ENCODE data around the gene EGR1. TPM values are rescaled to one million over a fixed set of nuclear protein-coding genes. Genes with fewer than 3 reads are reported as not detected.

Gene EGR1
- total and polyA plus RNA-seq, 11 donors = 4.0 to 133 (median 15.3) TPM

DNA sequence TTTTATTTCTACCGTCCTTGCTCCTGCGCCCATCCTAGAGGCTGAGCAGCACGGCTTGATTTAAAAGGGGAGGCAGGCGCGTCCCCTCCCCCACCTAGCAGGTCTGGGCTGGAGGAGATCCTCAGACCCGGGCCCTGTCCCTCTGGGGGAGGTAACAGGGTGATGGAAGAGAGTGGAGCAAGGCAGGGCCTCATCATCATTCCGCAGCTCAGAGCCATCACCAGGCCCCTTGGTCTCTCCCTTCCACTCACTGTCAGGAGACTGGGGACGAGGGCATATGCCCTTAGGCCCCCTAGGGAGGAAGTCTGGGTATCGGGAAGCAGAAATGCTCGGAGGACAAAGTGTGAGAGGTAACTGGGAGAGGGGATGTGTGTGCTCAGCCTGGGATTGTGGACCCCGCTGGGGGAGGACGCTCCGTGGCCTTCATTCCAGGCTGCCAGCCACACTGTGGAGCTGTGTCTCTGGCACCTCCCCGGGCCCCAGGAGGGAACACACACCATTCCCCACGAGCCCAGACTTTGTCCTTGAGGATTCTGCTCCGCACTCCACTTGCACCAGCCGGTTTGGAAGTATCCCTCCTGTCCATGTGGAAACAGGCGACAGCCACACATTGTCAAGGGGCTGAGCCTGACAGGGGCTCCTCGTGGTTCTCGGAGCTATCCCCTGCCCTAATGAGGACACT lies 25.7 kb upstream of the EGR1 start:
- peak; percentile 6 to 40 (median 16) for ATAC-seq
- Histone ChIP-seq H3K9me3 (no peaks in the 10 kb centered on the region), H3K27ac (peak overlapping the region in 3 of 12 donors; percentile 11 to 71 (median 34)), H3K36me3 (peaks cover 0 to 27% (median 21%) of the 10 kb centered on the region in 9 donors), H3K27me3 (no peaks in the 10 kb centered on the region), H3K4me1 (peaks cover 0 to 28% (median 17%) of the 10 kb centered on the region in 12 donors), H3K4me3 (peak overlapping the region; percentile 23 to 72 (median 54))
- 36 to 44% (median 39%) methylated on average over 16 to 20 of the region's 20 CpGs for WGBS, 4 donors
- intact Hi-C loops (cut with DNase I) = no loop called here
- no peak for DNase-seq
- TF ChIP-seq POLR2A (IDR thresholded peaks at IDR 0.05) = no peak
- TF ChIP-seq, protein P1, sequence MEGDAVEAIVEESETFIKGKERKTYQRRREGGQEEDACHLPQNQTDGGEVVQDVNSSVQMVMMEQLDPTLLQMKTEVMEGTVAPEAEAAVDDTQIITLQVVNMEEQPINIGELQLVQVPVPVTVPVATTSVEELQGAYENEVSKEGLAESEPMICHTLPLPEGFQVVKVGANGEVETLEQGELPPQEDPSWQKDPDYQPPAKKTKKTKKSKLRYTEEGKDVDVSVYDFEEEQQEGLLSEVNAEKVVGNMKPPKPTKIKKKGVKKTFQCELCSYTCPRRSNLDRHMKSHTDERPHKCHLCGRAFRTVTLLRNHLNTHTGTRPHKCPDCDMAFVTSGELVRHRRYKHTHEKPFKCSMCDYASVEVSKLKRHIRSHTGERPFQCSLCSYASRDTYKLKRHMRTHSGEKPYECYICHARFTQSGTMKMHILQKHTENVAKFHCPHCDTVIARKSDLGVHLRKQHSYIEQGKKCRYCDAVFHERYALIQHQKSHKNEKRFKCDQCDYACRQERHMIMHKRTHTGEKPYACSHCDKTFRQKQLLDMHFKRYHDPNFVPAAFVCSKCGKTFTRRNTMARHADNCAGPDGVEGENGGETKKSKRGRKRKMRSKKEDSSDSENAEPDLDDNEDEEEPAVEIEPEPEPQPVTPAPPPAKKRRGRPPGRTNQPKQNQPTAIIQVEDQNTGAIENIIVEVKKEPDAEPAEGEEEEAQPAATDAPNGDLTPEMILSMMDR (IDR thresholded peaks at IDR 0.05) = no peak

- no peaks in the 10 kb centered on the region for H3K27me3 ChIP-seq
- peak overlapping the region in 3 of 12 donors; percentile 49 to 70 (median 54) for H3K4me3 ChIP-seq
- DNase-seq (no peak), ATAC-seq (peak in 2 of 4 donors; percentile 6 to 28)
- H3K9me3 ChIP-seq = no peaks in the 10 kb centered on the region
- H3K4me1 ChIP-seq = peaks cover 0 to 28% (median 17%) of the 10 kb centered on the region in 12 donors
- H3K27ac ChIP-seq = peak overlapping the region in 1 of 12 donors; percentile 71
- TF ChIP-seq, protein P1 (IDR thresholded peaks at IDR 0.05) = no peak
- no peak for TF ChIP-seq POLR2A (IDR thresholded peaks at IDR 0.05)
- peaks cover 0 to 19% (median 13%) of the 10 kb centered on the region in 9 donors for H3K36me3 ChIP-seq
- WGBS, 4 donors = 69 to 82% (median 78%) methylated on average over 17 of the region's 17 CpGs
- intact Hi-C loops (cut with DNase I) = no loop called here
Observed at GRCh38 chr5:138440159-138441073, 24.9 kb upstream of the EGR1 start.

- DNase-seq (no peak), ATAC-seq (no peak)
- Histone ChIP-seq H3K4me3 (no peak overlapping the region), H3K27me3 (no peaks in the 10 kb centered on the region), H3K4me1 (peaks cover 0 to 28% (median 17%) of the 10 kb centered on the region in 12 donors), H3K36me3 (peaks cover 0 to 11% (median 5%) of the 10 kb centered on the region in 9 donors), H3K9me3 (no peaks in the 10 kb centered on the region), H3K27ac (no peak overlapping the region)
- intact Hi-C loops (cut with DNase I) = no loop called here
- no peak for TF ChIP-seq POLR2A (IDR thresholded peaks at IDR 0.05)
- TF ChIP-seq, protein P1 (IDR thresholded peaks at IDR 0.05) = no peak
- 86 to 98% (median 96%) methylated on average over 7 to 9 of the region's 9 CpGs for WGBS, 4 donors
Observed at GRCh38 chr5:138441221-138441620, 24.1 kb upstream of the EGR1 start.
